H9 (cell line): ENCODE data around the gene ZNF358. TPM values are rescaled to one million over a fixed set of nuclear protein-coding genes. Genes with fewer than 3 reads are reported as not detected.

Experiments
- DNase-seq: peaks from one replicate; pipeline ENCODE4 v3.0.0-alpha.2; 2017
- H2AFZ ChIP-seq: one replicate; pipeline ENCODE4 v1.6.1; 2013; ENCODE audit warnings: mild to moderate bottlenecking, low read length, control low read depth, moderate library complexity
- H2AK5ac ChIP-seq: 2 replicates; pipeline ENCODE4 v1.6.1; 2013; ENCODE audit warnings: low read length, control low read depth, mixed read lengths; ENCODE audit not compliant: insufficient read length
- H2BK120ac ChIP-seq: one replicate; pipeline ENCODE4 v1.6.1; 2013; ENCODE audit warnings: low read depth, mild to moderate bottlenecking, low read length, control low read depth, inconsistent platforms; ENCODE audit not compliant: poor library complexity, severe bottlenecking
- H2BK12ac ChIP-seq: 2 replicates; pipeline ENCODE4 v1.6.1; 2013; ENCODE audit warnings: low read length, control low read depth, mixed read lengths, low read depth; ENCODE audit not compliant: insufficient read length
- H2BK15ac ChIP-seq: 2 replicates; pipeline ENCODE4 v1.6.1; 2013; ENCODE audit warnings: low read depth, low read length, control low read depth
- H2BK20ac ChIP-seq: one replicate; pipeline ENCODE4 v1.6.1; 2013; ENCODE audit warnings: low read depth, mild to moderate bottlenecking, low read length, control low read depth, inconsistent platforms; ENCODE audit not compliant: poor library complexity, severe bottlenecking
- H2BK5ac ChIP-seq: 2 replicates; pipeline ENCODE4 v1.6.1; 2013; ENCODE audit warnings: low read length, control low read depth, mixed read lengths; ENCODE audit not compliant: insufficient read length
- H3K14ac ChIP-seq: 2 replicates; pipeline ENCODE4 v1.6.1; 2013; ENCODE audit warnings: low read length, control low read depth; ENCODE audit not compliant: insufficient read depth
- H3K18ac ChIP-seq: 2 replicates; pipeline ENCODE4 v1.6.1; 2013; ENCODE audit warnings: low read depth, mild to moderate bottlenecking, mixed read lengths, low read length, control low read depth; ENCODE audit not compliant: insufficient read length
- H3K23ac ChIP-seq: 2 replicates; pipeline ENCODE4 v1.6.1; 2013; ENCODE audit warnings: low read length, control low read depth, mixed read lengths, low read depth; ENCODE audit not compliant: insufficient read length
- H3K23me2 ChIP-seq: 2 replicates; pipeline ENCODE4 v1.6.1; 2013; ENCODE audit warnings: low read depth, mild to moderate bottlenecking, mixed read lengths, low read length, control low read depth; ENCODE audit not compliant: insufficient read length, poor library complexity, severe bottlenecking
- H3K27ac ChIP-seq: 2 replicates; pipeline ENCODE4 v1.5.1; 2013; ENCODE audit warnings: low read length, control low read depth, mixed read lengths, low read depth; ENCODE audit not compliant: insufficient read length
- H3K27me3 ChIP-seq: 2 replicates; pipeline ENCODE4 v1.6.1; 2013; ENCODE audit warnings: low read length, control low read depth, inconsistent platforms; ENCODE audit not compliant: insufficient read depth
- H3K4ac ChIP-seq: 2 replicates; pipeline ENCODE4 v1.6.1; 2013; ENCODE audit warnings: low read depth, mild to moderate bottlenecking, control low read depth, inconsistent platforms, low read length, moderate library complexity
- H3K4me1 ChIP-seq: 2 replicates; pipeline ENCODE4 v1.6.1; 2013; ENCODE audit warnings: low read length, control low read depth, inconsistent platforms; ENCODE audit not compliant: insufficient read depth
- H3K4me2 ChIP-seq: 2 replicates; pipeline ENCODE4 v1.6.1; 2013; ENCODE audit warnings: low read length, control low read depth, mixed read lengths; ENCODE audit not compliant: insufficient read length, insufficient read depth
- H3K56ac ChIP-seq: 2 replicates; pipeline ENCODE4 v1.6.1; 2013; ENCODE audit warnings: low read depth, mild to moderate bottlenecking, mixed read lengths, low read length, control low read depth; ENCODE audit not compliant: insufficient read length
- H3K79me1 ChIP-seq: 2 replicates; pipeline ENCODE4 v1.6.1; 2013; ENCODE audit warnings: low read depth, mild to moderate bottlenecking, moderate library complexity, low read length, control low read depth, inconsistent platforms; ENCODE audit not compliant: insufficient read depth, poor library complexity, severe bottlenecking
- H3K79me2 ChIP-seq: 2 replicates; pipeline ENCODE4 v1.6.1; 2013; ENCODE audit warnings: low read length, control low read depth, inconsistent platforms; ENCODE audit not compliant: insufficient read depth
- H3K9ac ChIP-seq: 2 replicates; pipeline ENCODE4 v1.6.1; 2013; ENCODE audit warnings: low read length, control low read depth, mixed read lengths; ENCODE audit not compliant: insufficient read length; ENCODE audit errors: extremely low read depth
- H3K9me3 ChIP-seq: one replicate; pipeline ENCODE4 v1.6.1; 2013; ENCODE audit warnings: low read depth, low read length, inconsistent platforms; ENCODE audit not compliant: control insufficient read depth
- H3T11ph ChIP-seq: one replicate; pipeline ENCODE4 v1.6.1; 2013; ENCODE audit warnings: mild to moderate bottlenecking, low read length, control low read depth, inconsistent platforms
- H4K20me1 ChIP-seq: one replicate; pipeline ENCODE4 v1.6.1; 2013; ENCODE audit not compliant: control insufficient read depth, insufficient read length, insufficient read depth
- H4K5ac ChIP-seq: 2 replicates; pipeline ENCODE4 v1.6.1; 2013; ENCODE audit warnings: low read depth, mild to moderate bottlenecking, mixed read lengths, low read length, control low read depth; ENCODE audit not compliant: insufficient read length
- H4K8ac ChIP-seq: replicated peaks from 2 replicates; pipeline ENCODE4 v1.6.1; 2013; ENCODE audit warnings: low read length, control low read depth, mixed read lengths, low read depth; ENCODE audit not compliant: insufficient read length
- H4K91ac ChIP-seq: 2 replicates; pipeline ENCODE4 v1.6.1; 2013; ENCODE audit warnings: low read depth, mild to moderate bottlenecking, moderate library complexity, mixed read lengths, low read length, control low read depth; ENCODE audit not compliant: insufficient read length
- H3K27ac Mint-ChIP-seq, 3 experiments: 2 replicates in 2 of 3; 3 replicates in 1 of 3; pipeline ENCODE4 v1.8.0; 2020 to 2021; ENCODE audit warnings: mixed read lengths in 3 of 3, mild to moderate bottlenecking in 1 of 3, moderate library complexity in 1 of 3
- H3K27me3 Mint-ChIP-seq: 2 replicates; pipeline ENCODE4 v1.8.0; 2021; ENCODE audit warnings: low read depth, mild to moderate bottlenecking, moderate library complexity, mixed read lengths
- H3K36me3 Mint-ChIP-seq, 3 experiments: 2 replicates in 2 of 3; 3 replicates in 1 of 3; pipeline ENCODE4 v1.8.0; 2020 to 2021; ENCODE audit warnings: low read depth in 3 of 3, mixed read lengths in 3 of 3; ENCODE audit not compliant: insufficient read depth in 1 of 3
- H3K4me1 Mint-ChIP-seq, 2 experiments: 2 replicates each; pipeline ENCODE4 v1.8.0; 2020; ENCODE audit warnings: mixed read lengths in 2 of 2
- H3K4me3 Mint-ChIP-seq, 2 experiments: 2 replicates in 1 of 2; 3 replicates in 1 of 2; pipeline ENCODE4 v1.8.0; 2020 to 2021; ENCODE audit warnings: mild to moderate bottlenecking in 2 of 2, mixed read lengths in 2 of 2, moderate library complexity in 1 of 2
- H3K9me3 Mint-ChIP-seq, 2 experiments: 2 replicates in 1 of 2; 3 replicates in 1 of 2; pipeline ENCODE4 v1.8.0; 2020; ENCODE audit warnings: mild to moderate bottlenecking in 2 of 2, mixed read lengths in 2 of 2, moderate library complexity in 1 of 2
- CTCF ChIP-seq: fragments of 200-600 bp; sonication (generic); conservative IDR thresholded peaks from 3 replicates; pipeline ENCODE4 v1.8.0; 2021; ENCODE audit warnings: antibody characterized with exemption, mild to moderate bottlenecking
- WGBS: extraction: QIAGEN DNeasy Blood & Tissue Kit; methylation state at CpG from one replicate; pipeline ENCODE4 v1.1.7; 2013; ENCODE audit warnings: missing lambda C conversion rate, low lambda C conversion rate, mixed read lengths; ENCODE audit not compliant: insufficient read length; ENCODE audit errors: extremely low coverage; 5-methylcytosine and 5-hydroxymethylcytosine counted together
- total RNA-seq: library from RNA; stranded (reverse); gene quantifications from 2 replicates; pipeline ENCODE4 v1.2.1, GENCODE V29; 2021

The ZNF358 gene
- total RNA-seq, 1 experiment from 2014 or later = 40.5 TPM

DNA sequence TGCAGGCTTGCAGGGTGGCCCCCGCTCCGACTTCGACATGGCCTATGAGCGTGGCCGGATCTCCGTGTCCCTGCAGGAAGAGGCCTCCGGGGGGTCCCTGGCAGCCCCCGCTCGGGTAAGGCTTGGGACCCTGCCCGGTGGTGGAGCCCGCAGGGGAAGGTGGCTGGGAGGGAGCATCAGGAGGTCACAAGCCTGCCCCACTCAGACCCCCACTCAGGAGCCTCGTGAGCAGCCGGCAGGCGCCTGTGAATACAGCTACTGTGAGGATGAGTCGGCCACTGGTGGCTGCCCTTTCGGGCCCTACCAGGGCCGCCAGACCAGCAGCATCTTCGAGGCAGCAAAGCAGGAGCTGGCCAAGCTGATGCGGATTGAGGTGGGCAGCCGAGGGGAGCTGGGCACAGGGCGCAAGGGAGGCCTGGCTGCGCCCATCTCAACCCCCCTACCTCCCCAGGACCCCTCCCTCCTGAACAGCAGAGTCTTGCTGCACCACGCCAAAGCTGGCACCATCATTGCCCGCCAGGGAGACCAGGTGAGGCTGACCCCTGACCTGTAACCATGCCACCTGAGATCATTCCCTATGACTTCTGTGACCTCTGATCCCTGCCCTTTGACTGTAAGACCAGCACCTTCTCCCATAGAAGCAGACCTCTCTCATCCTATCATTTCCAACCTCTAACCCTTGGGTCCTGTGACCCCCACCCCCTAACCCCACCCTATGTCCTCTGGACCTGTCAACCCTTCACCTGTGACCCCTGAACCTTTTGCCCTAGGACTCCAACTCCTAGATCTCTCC is 26.8 kb downstream of the ZNF358 start:
- H3K23me2 ChIP-seq = no peaks in the 10 kb centered on the region
- H4K5ac ChIP-seq = no peak overlapping the region
- Mint-ChIP-seq H3K36me3 (peaks cover 9 to 48% (median 29%) of the 10 kb centered on the region in 3 experiments; a peak in 6 of 7 replicates), H3K4me1 (no peaks in the 10 kb centered on the region), H3K4me3 (no peak overlapping the region), H3K27ac (peak overlapping the region in 1 of 3 experiments; percentile 39; a peak in 2 of 7 replicates), H3K27me3 (no peaks in the 10 kb centered on the region), H3K9me3 (no peaks in the 10 kb centered on the region)
- no peaks in the 10 kb centered on the region for H3K79me1 ChIP-seq
- H3K56ac ChIP-seq = no peak overlapping the region
- H2AK5ac ChIP-seq = no peak overlapping the region
- no peak overlapping the region for H3K27ac ChIP-seq
- H2BK12ac ChIP-seq = no peak overlapping the region
- H3K9ac ChIP-seq = no peak overlapping the region
- H3K4me1 ChIP-seq = no peaks in the 10 kb centered on the region
- no peak overlapping the region for H2BK120ac ChIP-seq
- H3K79me2 ChIP-seq = no peaks in the 10 kb centered on the region
- no peak overlapping the region for H3K23ac ChIP-seq
- no peak overlapping the region for H3T11ph ChIP-seq
- no peak overlapping the region for H3K18ac ChIP-seq
- H3K9me3 ChIP-seq = no peaks in the 10 kb centered on the region
- WGBS = no CpG with 5 or more reads among the region's 24 CpGs
- no peak overlapping the region for H2BK20ac ChIP-seq
- H3K4ac ChIP-seq = no peak overlapping the region
- H3K27me3 ChIP-seq = no peaks in the 10 kb centered on the region
- H4K8ac ChIP-seq = no peak overlapping the region
- H4K91ac ChIP-seq = no peak overlapping the region
- DNase-seq = no peak
- no peak overlapping the region for H2BK5ac ChIP-seq
- H3K14ac ChIP-seq = no peak overlapping the region
- H4K20me1 ChIP-seq = peaks cover 2% of the 10 kb centered on the region
- no peak overlapping the region for H2BK15ac ChIP-seq
- TF ChIP-seq CTCF = no peak
- no peak overlapping the region for H3K4me2 ChIP-seq
- no peak overlapping the region for H2AFZ ChIP-seq
